Stomach smooth muscle (tissue), 2 donors: ENCODE results near the gene RCAN3.

ENCODE experiments used
- H3K27ac ChIP-seq: one replicate; pipeline ENCODE4 v1.7.0; 2013; ENCODE audit warnings: mild to moderate bottlenecking, low read length, inconsistent platforms
- H3K27me3 ChIP-seq, 2 donors: one replicate each; pipeline ENCODE4 v1.7.0; 2013; ENCODE audit warnings: low read length in 2 of 2; ENCODE audit not compliant: insufficient read depth in 2 of 2, control insufficient read depth in 1 of 2
- H3K36me3 ChIP-seq, 2 donors: one replicate each; pipeline ENCODE4 v1.7.0; 2013; ENCODE audit warnings: low read length in 2 of 2; ENCODE audit not compliant: control insufficient read depth in 2 of 2, insufficient read depth in 2 of 2
- H3K4me1 ChIP-seq: one replicate; pipeline ENCODE4 v1.7.0; 2013; ENCODE audit warnings: low read length; ENCODE audit not compliant: control insufficient read depth, insufficient read depth
- H3K4me3 ChIP-seq, 2 donors: one replicate each; pipeline ENCODE4 v1.7.0; 2013; ENCODE audit warnings: low read length in 2 of 2
- H3K9ac ChIP-seq, 2 donors: one replicate each; pipeline ENCODE4 v1.7.0; 2013; ENCODE audit warnings: low read length in 2 of 2, mild to moderate bottlenecking in 1 of 2
- H3K9me3 ChIP-seq, 2 donors: one replicate each; pipeline ENCODE4 v1.7.0; 2013; ENCODE audit warnings: low read length in 2 of 2; ENCODE audit not compliant: control insufficient read depth in 2 of 2
- donor health status: healthy.
- donor health status: Pancreatic carcinoma.

RCAN3 gene

GRCh38 chr1:24535021-24535424, 32.4 kb downstream of the RCAN3 start:
- H3K9me3 ChIP-seq, result no peaks in the 10 kb centered on the region
- no peak overlapping the region for H3K27ac ChIP-seq
- H3K9ac ChIP-seq, result no peak overlapping the region
- no peak overlapping the region for H3K4me3 ChIP-seq
- H3K27me3 ChIP-seq, result no peaks in the 10 kb centered on the region
- H3K36me3 ChIP-seq, result peaks cover 0 to 5% of the 10 kb centered on the region in 2 donors
- no peaks in the 10 kb centered on the region for H3K4me1 ChIP-seq

DNA sequence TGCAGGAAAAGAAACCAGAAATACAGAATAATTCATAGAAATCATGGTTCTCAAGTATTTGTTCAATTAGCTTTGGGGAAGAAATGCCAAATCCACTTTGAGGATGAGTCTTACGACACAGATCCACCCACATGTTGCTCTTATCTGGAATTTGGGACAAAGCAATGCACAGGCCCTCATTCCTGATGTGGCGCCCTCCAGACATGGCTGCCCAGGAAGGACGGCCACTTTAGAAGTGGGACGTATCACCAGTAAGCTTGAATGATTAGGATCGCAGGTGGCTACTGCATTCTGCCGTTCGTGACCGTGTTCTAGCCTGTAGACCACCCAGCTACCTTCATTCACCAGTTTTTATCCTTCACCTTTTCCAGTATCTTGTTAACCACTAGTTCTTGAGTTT, 33.1 kb downstream of the RCAN3 start:
- Histone ChIP-seq H3K9ac (no peak overlapping the region), H3K9me3 (no peaks in the 10 kb centered on the region), H3K27me3 (no peaks in the 10 kb centered on the region), H3K4me3 (no peak overlapping the region), H3K27ac (no peak overlapping the region), H3K36me3 (peaks cover 0 to 5% of the 10 kb centered on the region in 2 donors), H3K4me1 (no peaks in the 10 kb centered on the region)

DNA sequence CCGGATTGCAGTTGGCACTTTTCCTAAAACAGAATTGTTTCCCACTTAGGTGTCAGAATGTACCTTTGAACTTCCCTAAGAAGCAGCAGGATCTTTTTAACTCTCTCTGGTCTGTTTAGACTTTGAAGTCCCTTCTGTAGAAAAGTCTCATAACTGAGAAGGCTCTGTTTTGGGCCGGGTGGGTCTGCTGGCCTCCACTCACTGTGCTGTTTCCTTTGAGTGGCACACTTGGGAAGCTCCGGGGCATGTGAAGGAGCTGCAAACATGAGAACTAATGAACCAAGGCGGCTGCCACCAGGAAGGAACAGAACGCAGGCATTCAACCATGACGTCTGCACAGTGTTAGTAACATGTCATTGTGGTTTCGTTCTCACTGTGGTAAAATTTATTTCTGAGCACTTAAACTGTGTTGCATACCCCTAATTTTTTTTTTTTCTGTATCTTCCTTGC, 33.8 kb downstream of the RCAN3 start:
- Histone ChIP-seq H3K27ac (peak overlapping the region; percentile 13), H3K36me3 (peaks cover 0 to 5% of the 10 kb centered on the region in 2 donors), H3K27me3 (no peaks in the 10 kb centered on the region), H3K9ac (no peak overlapping the region), H3K4me3 (no peak overlapping the region), H3K9me3 (no peaks in the 10 kb centered on the region), H3K4me1 (no peaks in the 10 kb centered on the region)

DNA sequence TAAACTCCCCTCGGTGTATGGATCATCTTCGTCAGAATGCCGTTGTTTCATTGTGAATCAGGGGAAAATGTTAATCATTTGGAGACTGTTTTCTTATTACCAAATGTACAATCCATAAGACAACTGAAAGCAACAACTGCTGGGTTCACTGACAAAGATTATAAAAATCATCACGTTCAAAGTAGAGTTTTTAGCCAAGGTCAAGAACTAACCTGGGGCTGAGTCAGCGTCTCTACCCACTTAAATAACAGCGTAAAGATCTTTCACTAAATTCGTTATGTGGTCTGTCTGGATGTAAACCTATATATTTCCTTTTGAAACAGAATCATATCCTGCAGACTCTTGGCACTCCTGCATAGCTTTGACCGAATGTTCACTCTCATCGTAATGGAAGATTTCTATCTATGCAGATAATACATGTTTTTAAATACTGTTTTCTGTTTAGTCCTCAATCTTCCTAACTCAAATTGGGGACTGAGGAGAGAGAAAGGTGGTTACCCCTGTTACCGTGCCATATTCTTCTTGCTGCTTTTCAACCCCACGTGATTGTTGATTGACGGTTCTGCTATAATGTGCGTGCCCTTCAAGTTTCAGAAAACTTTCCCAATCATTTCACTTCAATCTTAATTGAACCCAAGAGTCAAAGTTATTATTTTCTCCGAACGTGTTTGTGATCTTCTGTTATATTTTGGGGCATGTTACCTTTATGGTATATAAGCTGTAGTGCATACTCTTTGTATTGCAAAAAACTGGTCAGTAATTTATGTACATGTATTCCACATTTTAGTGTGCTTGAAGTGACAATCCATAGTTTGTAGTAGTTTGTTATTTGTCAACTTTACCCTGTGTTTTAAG, 37.6 kb downstream of the RCAN3 start:
- Histone ChIP-seq H3K9me3 (no peaks in the 10 kb centered on the region), H3K4me3 (no peak overlapping the region), H3K27ac (no peak overlapping the region), H3K27me3 (no peaks in the 10 kb centered on the region), H3K36me3 (peaks cover 0 to 3% of the 10 kb centered on the region in 2 donors), H3K4me1 (no peaks in the 10 kb centered on the region), H3K9ac (no peak overlapping the region)

DNA sequence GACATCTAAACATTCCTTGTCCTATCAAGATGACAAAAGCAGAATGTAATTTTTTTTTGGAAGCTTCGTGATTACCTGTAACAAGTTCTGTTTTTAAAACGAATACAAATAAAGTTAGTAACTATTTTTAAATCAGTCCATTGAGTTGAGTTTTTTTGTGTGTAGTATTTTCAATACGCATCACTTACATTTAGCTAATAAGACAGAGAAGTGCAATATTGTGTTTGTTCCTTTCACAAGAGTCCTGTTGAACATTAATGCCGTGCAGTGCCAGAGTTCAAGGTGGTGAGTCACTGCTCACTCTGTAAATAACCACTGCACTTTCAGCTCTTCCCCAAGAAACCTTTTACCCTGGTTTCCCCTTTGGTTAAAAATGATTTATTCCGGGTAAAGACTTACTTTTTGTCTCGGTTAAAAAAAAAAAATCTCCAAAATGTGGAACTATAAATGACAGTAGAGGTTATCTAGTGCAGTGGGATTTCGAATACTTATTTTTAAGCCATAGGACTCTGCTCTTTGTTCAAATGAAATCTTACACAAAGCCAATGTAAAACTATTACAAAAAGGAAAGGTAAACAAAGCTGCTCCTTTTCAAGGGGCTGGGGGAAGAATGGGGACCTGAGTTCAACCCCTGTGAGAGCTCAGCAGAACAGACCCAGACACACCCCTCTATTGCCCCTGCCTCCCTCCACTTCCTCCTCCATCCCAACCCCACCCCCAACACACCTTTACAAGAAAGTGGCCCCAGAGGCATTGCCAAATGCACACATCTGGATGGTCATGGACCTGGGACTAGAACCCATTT, 38.5 kb downstream of the RCAN3 start:
- Histone ChIP-seq H3K9ac (no peak overlapping the region), H3K9me3 (no peaks in the 10 kb centered on the region), H3K4me3 (no peak overlapping the region), H3K27me3 (no peaks in the 10 kb centered on the region), H3K27ac (no peak overlapping the region), H3K4me1 (no peaks in the 10 kb centered on the region), H3K36me3 (no peaks in the 10 kb centered on the region)

- Histone ChIP-seq H3K9me3 (no peaks in the 10 kb centered on the region), H3K9ac (no peak overlapping the region), H3K4me3 (no peak overlapping the region), H3K27me3 (no peaks in the 10 kb centered on the region), H3K36me3 (no peaks in the 10 kb centered on the region), H3K27ac (no peak overlapping the region), H3K4me1 (no peaks in the 10 kb centered on the region)
Measured at GRCh38 chr1:24541711-24542346, 39.2 kb downstream of the RCAN3 start.

GRCh38 chr1:24544239-24544638, 41.6 kb downstream of the RCAN3 start:
- Histone ChIP-seq H3K9ac (no peak overlapping the region), H3K4me3 (no peak overlapping the region), H3K27me3 (no peaks in the 10 kb centered on the region), H3K4me1 (no peaks in the 10 kb centered on the region), H3K36me3 (no peaks in the 10 kb centered on the region), H3K9me3 (no peaks in the 10 kb centered on the region), H3K27ac (no peak overlapping the region)

DNA sequence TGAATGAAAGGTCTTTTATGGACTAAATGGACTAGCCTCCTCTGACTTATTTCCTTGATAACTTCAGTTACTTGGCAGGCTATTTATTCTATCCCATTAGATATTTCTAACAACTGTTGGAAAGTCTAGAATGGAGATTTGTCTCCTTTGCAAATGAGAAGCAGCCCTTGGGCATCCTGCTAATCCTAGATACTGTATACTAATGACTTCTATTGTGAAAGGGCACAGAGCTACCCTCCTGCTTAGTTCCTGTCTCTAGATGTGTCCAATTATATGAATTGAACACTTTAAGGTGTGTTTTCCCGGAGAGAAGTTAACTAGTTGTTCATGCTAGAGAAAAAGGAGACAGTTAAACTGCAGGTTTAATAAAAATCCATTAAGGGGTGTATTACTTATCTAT, 43.0 kb downstream of the RCAN3 start:
- no peak overlapping the region for H3K9ac ChIP-seq

GRCh38 chr1:24547195-24547594, 44.6 kb downstream of the RCAN3 start:
- Histone ChIP-seq H3K27ac (no peak overlapping the region), H3K4me1 (no peaks in the 10 kb centered on the region), H3K9ac (no peak overlapping the region), H3K9me3 (no peaks in the 10 kb centered on the region), H3K36me3 (no peaks in the 10 kb centered on the region), H3K4me3 (no peak overlapping the region), H3K27me3 (peaks cover 0 to 4% of the 10 kb centered on the region in 2 donors)

More for the DNA sequence above, 43.0 kb downstream of the RCAN3 start:
- Histone ChIP-seq H3K4me3 (no peak overlapping the region), H3K36me3 (no peaks in the 10 kb centered on the region), H3K27ac (no peak overlapping the region), H3K4me1 (no peaks in the 10 kb centered on the region), H3K27me3 (no peaks in the 10 kb centered on the region), H3K9me3 (no peaks in the 10 kb centered on the region)

DNA sequence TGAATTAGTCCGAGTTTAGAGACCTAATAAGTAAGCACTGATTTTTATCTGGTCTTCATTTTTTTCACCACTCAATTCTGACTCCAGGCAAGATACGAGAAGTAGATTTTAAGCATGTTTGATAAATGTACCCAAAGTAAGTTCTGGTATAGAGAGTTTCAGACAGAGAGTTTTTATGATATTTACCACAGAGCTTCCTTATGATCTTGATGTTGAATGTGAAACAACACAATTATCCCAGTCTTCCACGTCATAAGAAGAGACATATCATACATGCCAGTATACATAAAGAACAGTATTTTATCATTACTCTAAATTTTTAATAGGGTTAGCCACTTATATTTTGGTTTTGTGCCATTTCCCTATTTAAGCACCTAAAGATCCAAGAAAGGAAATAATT, 45.4 kb downstream of the RCAN3 start:
- Histone ChIP-seq H3K27me3 (peaks cover 0 to 4% of the 10 kb centered on the region in 2 donors), H3K27ac (no peak overlapping the region), H3K9me3 (no peaks in the 10 kb centered on the region), H3K4me3 (no peak overlapping the region), H3K4me1 (no peaks in the 10 kb centered on the region), H3K9ac (no peak overlapping the region), H3K36me3 (no peaks in the 10 kb centered on the region)
